GM19035 (cell line): ENCODE measurements around the gene LRMDA.

Experiments used
- ATAC-seq: cut with Tn5 transposase; IDR thresholded peaks from one replicate; pipeline ENCODE4 v1.9.1; 2021; ENCODE audit not compliant: unreplicated experiment

Gene LRMDA

GRCh38 chr10:76088980-76089379 lies 657.6 kb downstream of the LRMDA start:
- ATAC-seq = no peak

GRCh38 chr10:76089556-76090180 lies 658.2 kb downstream of the LRMDA start:
- ATAC-seq = no peak

- no peak for ATAC-seq
Measured at GRCh38 chr10:76091926-76092325, 660.5 kb downstream of the LRMDA start.

- no peak for ATAC-seq
Measured at GRCh38 chr10:76106611-76107010, 675.2 kb downstream of the LRMDA start.

- no peak for ATAC-seq
Measured at GRCh38 chr10:76108563-76109359, 677.3 kb downstream of the LRMDA start.

GRCh38 chr10:76111404-76111803 lies 680.0 kb downstream of the LRMDA start:
- no peak for ATAC-seq

- no peak for ATAC-seq
Measured at GRCh38 chr10:76111986-76112825, 680.8 kb downstream of the LRMDA start.

GRCh38 chr10:76112826-76113150 lies 681.4 kb downstream of the LRMDA start:
- ATAC-seq = no peak

- ATAC-seq = no peak
Measured at GRCh38 chr10:76113952-76114351, 682.5 kb downstream of the LRMDA start.

GRCh38 chr10:76114581-76115001 lies 683.2 kb downstream of the LRMDA start:
- ATAC-seq = no peak

GRCh38 chr10:76115131-76115470 lies 683.7 kb downstream of the LRMDA start:
- ATAC-seq = no peak

- ATAC-seq = no peak
Measured at GRCh38 chr10:76115471-76116155, 684.2 kb downstream of the LRMDA start.

GRCh38 chr10:76116523-76116922 lies 685.1 kb downstream of the LRMDA start:
- no peak for ATAC-seq

- no peak for ATAC-seq
Measured at GRCh38 chr10:76117949-76118348, 686.5 kb downstream of the LRMDA start.

GRCh38 chr10:76119036-76119435 lies 687.6 kb downstream of the LRMDA start:
- ATAC-seq = no peak

- ATAC-seq = no peak
Measured at GRCh38 chr10:76119515-76119914, 688.1 kb downstream of the LRMDA start.

GRCh38 chr10:76122056-76122455 lies 690.6 kb downstream of the LRMDA start:
- ATAC-seq = no peak

- ATAC-seq = no peak
Measured at GRCh38 chr10:76124280-76124679, 692.9 kb downstream of the LRMDA start.

- no peak for ATAC-seq
Measured at GRCh38 chr10:76125900-76126299, 694.5 kb downstream of the LRMDA start.

- ATAC-seq = no peak
Measured at GRCh38 chr10:76126607-76127527, 695.4 kb downstream of the LRMDA start.
